HEK293T (cell line): ENCODE data around the gene DGKD.

Experiments
- BHLHE40 ChIP-seq: fragments of 450-650 bp; IDR thresholded peaks from 2 replicates; pipeline ENCODE4 v1.6.1; 2016; ENCODE audit warnings: mild to moderate bottlenecking, moderate library complexity, borderline replicate concordance
- ELF4 ChIP-seq: fragments of 450-650 bp; IDR thresholded peaks from 2 replicates; pipeline ENCODE4 v1.6.1; 2017; ENCODE audit warnings: antibody characterized with exemption
- FOXA1 ChIP-seq: fragments of 450-650 bp; IDR thresholded peaks from 2 replicates; pipeline ENCODE4 v1.6.1; 2016; ENCODE audit warnings: mild to moderate bottlenecking
- FOXK2 ChIP-seq: fragments of 450-650 bp; IDR thresholded peaks from 2 replicates; pipeline ENCODE4 v1.6.1; 2016; ENCODE audit warnings: mild to moderate bottlenecking
- HDGF ChIP-seq: fragments of 450-650 bp; IDR thresholded peaks from 2 replicates; pipeline ENCODE4 v1.6.1; 2017; ENCODE audit warnings: antibody characterized with exemption, borderline replicate concordance
- L3MBTL2 ChIP-seq: fragments of 450-650 bp; conservative IDR thresholded peaks from 2 replicates; pipeline ENCODE4 v1.6.1; 2016; ENCODE audit warnings: mild to moderate bottlenecking
- NFRKB ChIP-seq: fragments of 450-650 bp; IDR thresholded peaks from 2 replicates; pipeline ENCODE4 v1.6.1; 2016; ENCODE audit warnings: mild to moderate bottlenecking, moderate library complexity
- PKNOX1 ChIP-seq: fragments of 450-650 bp; IDR thresholded peaks from 2 replicates; pipeline ENCODE4 v1.6.1; 2016
- SP1 ChIP-seq: fragments of 450-650 bp; IDR thresholded peaks from 2 replicates; pipeline ENCODE4 v1.6.1; 2017
- SUZ12 ChIP-seq: fragments of 450-650 bp; IDR thresholded peaks from 2 replicates; pipeline ENCODE4 v1.6.1; 2016; ENCODE audit warnings: mild to moderate bottlenecking

- TF ChIP-seq BHLHE40 = no peak
- TF ChIP-seq NFRKB = no peak
- no peak for TF ChIP-seq PKNOX1
- no peak for TF ChIP-seq SP1
- no peak for TF ChIP-seq FOXA1
- no peak for TF ChIP-seq ELF4
- TF ChIP-seq FOXK2 = no peak
- no peak for TF ChIP-seq L3MBTL2
- no peak for TF ChIP-seq SUZ12
- no peak for TF ChIP-seq HDGF
Observed at GRCh38 chr2:233328922-233329321, 25.4 kb upstream of the DGKD start.
